ENCODE measurements around the gene ELOVL2.

DNA sequence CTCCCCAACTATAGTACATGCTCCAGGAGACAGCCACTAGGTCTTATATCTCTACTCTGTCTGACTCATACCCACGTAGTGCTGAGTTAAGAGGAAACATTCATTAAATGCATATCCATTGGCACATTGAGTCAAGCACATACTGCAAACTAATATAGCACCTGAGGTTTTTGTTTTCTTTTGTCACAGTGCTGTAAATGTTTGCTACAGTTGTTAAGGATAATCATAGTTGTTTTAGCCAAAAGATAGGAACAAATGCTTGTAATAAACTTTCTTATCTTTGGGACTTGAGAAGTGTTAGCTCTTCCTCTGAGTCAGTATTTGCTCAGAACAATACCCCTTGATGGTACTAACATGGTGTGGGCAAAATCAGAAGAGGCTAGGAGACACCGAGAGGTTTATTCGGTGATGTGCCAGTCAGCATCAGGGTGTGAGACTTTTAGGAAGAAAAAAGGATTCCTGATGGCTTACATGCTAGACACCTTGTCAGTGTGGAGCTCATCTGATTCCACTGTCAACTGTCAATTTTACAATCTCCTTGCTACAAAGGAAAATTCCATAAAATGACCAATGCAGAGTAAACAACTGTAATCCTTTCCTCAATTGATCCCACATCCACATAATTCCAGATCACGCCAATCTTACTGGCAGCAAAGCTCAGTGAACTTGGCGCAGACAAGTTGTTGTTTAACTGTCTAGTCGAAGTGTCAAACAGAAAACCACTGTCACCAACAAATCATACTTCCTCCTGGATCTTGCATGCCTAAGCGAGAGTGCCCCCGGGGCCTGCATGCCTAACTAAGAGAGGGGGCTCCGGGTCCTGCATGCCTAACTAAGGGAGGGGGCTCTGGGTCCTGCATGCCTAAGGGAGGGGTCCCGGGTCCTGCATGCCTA lies 36.1 kb downstream of the ELOVL2 start:
- TF ChIP-seq, protein P1, sequence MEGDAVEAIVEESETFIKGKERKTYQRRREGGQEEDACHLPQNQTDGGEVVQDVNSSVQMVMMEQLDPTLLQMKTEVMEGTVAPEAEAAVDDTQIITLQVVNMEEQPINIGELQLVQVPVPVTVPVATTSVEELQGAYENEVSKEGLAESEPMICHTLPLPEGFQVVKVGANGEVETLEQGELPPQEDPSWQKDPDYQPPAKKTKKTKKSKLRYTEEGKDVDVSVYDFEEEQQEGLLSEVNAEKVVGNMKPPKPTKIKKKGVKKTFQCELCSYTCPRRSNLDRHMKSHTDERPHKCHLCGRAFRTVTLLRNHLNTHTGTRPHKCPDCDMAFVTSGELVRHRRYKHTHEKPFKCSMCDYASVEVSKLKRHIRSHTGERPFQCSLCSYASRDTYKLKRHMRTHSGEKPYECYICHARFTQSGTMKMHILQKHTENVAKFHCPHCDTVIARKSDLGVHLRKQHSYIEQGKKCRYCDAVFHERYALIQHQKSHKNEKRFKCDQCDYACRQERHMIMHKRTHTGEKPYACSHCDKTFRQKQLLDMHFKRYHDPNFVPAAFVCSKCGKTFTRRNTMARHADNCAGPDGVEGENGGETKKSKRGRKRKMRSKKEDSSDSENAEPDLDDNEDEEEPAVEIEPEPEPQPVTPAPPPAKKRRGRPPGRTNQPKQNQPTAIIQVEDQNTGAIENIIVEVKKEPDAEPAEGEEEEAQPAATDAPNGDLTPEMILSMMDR (IDR thresholded peaks at IDR 0.05), result no peak
- no peak for TF ChIP-seq EZH2 (IDR thresholded peaks at IDR 0.05; ENCODE audit: borderline replicate concordance, insufficient read depth, low read depth, low read length, poor library complexity, severe bottlenecking)

Data from B cell (primary cell).